ENCODE measurements around the gene RAB10. TPM values are rescaled to one million over a fixed set of nuclear protein-coding genes. Genes with fewer than 3 reads are reported as not detected.
A peak's percentile ranks its signal among the peaks of the same experiment; 100 is the strongest.

RAB10 gene
- total and polyA plus RNA-seq, 2 of the 13 experiments (the other 11 are each of a cell fraction or from before 2014, with no cell fraction given), result 48.2 to 120 TPM

- TF ChIP-seq BCLAF1 (IDR thresholded peaks at IDR 0.05), result no peak
- TF ChIP-seq ZNF740 (CRISPR knock-in tag; IDR thresholded peaks at IDR 0.05), result no peak
- TF ChIP-seq JUND (CRISPR knock-in tag; IDR thresholded peaks at IDR 0.05), result 0 out of 2 replicates have a peak, but pooled peaks have one; percentile 29
- TF ChIP-seq ATF7 (IDR thresholded peaks at IDR 0.05), result no peak
- TF ChIP-seq ATF7 (CRISPR knock-in tag; IDR thresholded peaks at IDR 0.05), result no peak; the same call in 1 of the 2 replicates
- no peak for TF ChIP-seq MLLT10 (CRISPR knock-in tag; IDR thresholded peaks at IDR 0.05)
- no peak for TF ChIP-seq ZNF160 (CRISPR knock-in tag; IDR thresholded peaks at IDR 0.05)
- peak; percentile 64; the same call in 1 of the 2 replicates for TF ChIP-seq RBAK (CRISPR knock-in tag; IDR thresholded peaks at IDR 0.05)
- no peak for TF ChIP-seq ZNF362 (CRISPR knock-in tag; IDR thresholded peaks at IDR 0.05; ENCODE audit: borderline replicate concordance)
- no peak for TF ChIP-seq NR2C2 (CRISPR knock-in tag; IDR thresholded peaks at IDR 0.05; ENCODE audit: borderline replicate concordance)
- 0 out of 2 replicates have a peak, but pooled peaks have one; percentile 30 for TF ChIP-seq ARHGAP35 (CRISPR knock-in tag; IDR thresholded peaks at IDR 0.05; ENCODE audit: borderline replicate concordance)
- TF ChIP-seq ZNF124 (CRISPR knock-in tag; IDR thresholded peaks at IDR 0.05), result peak; percentile 74; the same call in 1 of the 2 replicates
- TF ChIP-seq ZNF747 (CRISPR knock-in tag; IDR thresholded peaks at IDR 0.05; ENCODE audit: borderline replicate concordance), result no peak
- peak; percentile 50; the same call in 1 of the 2 replicates for TF ChIP-seq NR2F2 (IDR thresholded peaks at IDR 0.05; ENCODE audit: borderline replicate concordance, low read depth)
- peak; percentile 12; the same call in 1 of the 2 replicates for TF ChIP-seq CEBPG (CRISPR knock-in tag; IDR thresholded peaks at IDR 0.05)
- no peak for TF ChIP-seq SRF (IDR thresholded peaks at IDR 0.05; ENCODE audit: low read depth, low read length)
- no peak for TF ChIP-seq AHDC1 (CRISPR knock-in tag; IDR thresholded peaks at IDR 0.05; ENCODE audit: borderline replicate concordance)
- no peak for TF ChIP-seq PHF20 (CRISPR knock-in tag; IDR thresholded peaks at IDR 0.05)
- TF ChIP-seq ZKSCAN5 (CRISPR knock-in tag; IDR thresholded peaks at IDR 0.05), result no peak
- no peak for TF ChIP-seq RFX3 (CRISPR knock-in tag; IDR thresholded peaks at IDR 0.05)
- peak; percentile 51; the same call in 1 of the 2 replicates for TF ChIP-seq ZNF563 (CRISPR knock-in tag; IDR thresholded peaks at IDR 0.05)
- no peak for TF ChIP-seq ZMYM2 (CRISPR knock-in tag; IDR thresholded peaks at IDR 0.05)
Observed at GRCh38 chr2:26033270-26033817, 540 bp upstream of the RAB10 start (continued).

Measured in HepG2 (cell line).